Measurements from ENCODE around the gene NCEH1.
A peak's percentile ranks its signal among the peaks of the same experiment; 100 is the strongest.
"Not testable (repeated sequence)": the region's sequence is repeated elsewhere in the genome, so short reads cannot be mapped to it uniquely, and the experiment has no call there.

The NCEH1 gene

GRCh38 chr3:172710664-172711453, at the start of gene NCEH1:
TSS of gene NCEH1 (minus strand) at chr3:172711067. CDS start at chr3:172710984, 83 bp downstream.
- DNase-seq = peak; percentile 83

- not testable (repeated sequence) for DNase-seq
Measured at GRCh38 chr3:172760416-172760815, 49.5 kb upstream of the NCEH1 start.

- no peak for DNase-seq
Measured at GRCh38 chr3:172753125-172753524, 42.3 kb upstream of the NCEH1 start.

GRCh38 chr3:172752651-172753050, 41.8 kb upstream of the NCEH1 start:
- DNase-seq = no peak

GRCh38 chr3:172751175-172751704, 40.4 kb upstream of the NCEH1 start:
- DNase-seq = no peak

GRCh38 chr3:172750368-172751174, 39.7 kb upstream of the NCEH1 start, which contains the start of gene ECT2:
TSS of gene ECT2 (plus strand) at chr3:172750726. CDS start at chr3:172754531, 3,805 bp downstream.
- peak; percentile 97 for DNase-seq

GRCh38 chr3:172750069-172750367, 39.2 kb upstream of the NCEH1 start:
- DNase-seq = peak; percentile 29

GRCh38 chr3:172749230-172749965, 38.5 kb upstream of the NCEH1 start:
- DNase-seq = no peak

- DNase-seq = no peak
Measured at GRCh38 chr3:172746475-172746874, 35.6 kb upstream of the NCEH1 start.

GRCh38 chr3:172739462-172739861, 28.6 kb upstream of the NCEH1 start:
- DNase-seq = no peak

GRCh38 chr3:172735014-172735413, 24.1 kb upstream of the NCEH1 start:
- DNase-seq = no peak

- DNase-seq = no peak
Measured at GRCh38 chr3:172726380-172726779, 15.5 kb upstream of the NCEH1 start.

GRCh38 chr3:172722536-172723040, 11.7 kb upstream of the NCEH1 start:
- DNase-seq = not testable (repeated sequence)

GRCh38 chr3:172717493-172718088, 6.7 kb upstream of the NCEH1 start:
- DNase-seq = no peak

- no peak for DNase-seq
Measured at GRCh38 chr3:172716476-172716875, 5.6 kb upstream of the NCEH1 start.

- DNase-seq = no peak
Measured at GRCh38 chr3:172713316-172713715, 2.4 kb upstream of the NCEH1 start.

GRCh38 chr3:172711454-172711795, 558 bp upstream of the NCEH1 start:
- no peak for DNase-seq

- DNase-seq = peak; percentile 39
Measured at GRCh38 chr3:172709774-172710663, 848 bp downstream of the NCEH1 start.

- DNase-seq = no peak
Measured at GRCh38 chr3:172708921-172709773, 1.7 kb downstream of the NCEH1 start.

- DNase-seq = no peak
Measured at GRCh38 chr3:172707967-172708366, 2.9 kb downstream of the NCEH1 start.

- no peak for DNase-seq
Measured at GRCh38 chr3:172707030-172707429, 3.8 kb downstream of the NCEH1 start.

All from stimulated activated CD8-positive, alpha-beta memory T cell treated with anti-CD3 and anti-CD28 coated beads, Interleukin-4, amount 100 ng/mL, for 48 hours (primary cell).